HG02840 (cell line): Measurements from ENCODE around the gene AKT1.
"Not testable (repeated sequence)": the region's sequence is repeated elsewhere in the genome, so short reads cannot be mapped to it uniquely, and the experiment has no call there.

ENCODE experiments used
- ATAC-seq: cut with Tn5 transposase; IDR thresholded peaks from one replicate; pipeline ENCODE4 v1.9.1; 2021; ENCODE audit warnings: mild to moderate bottlenecking, moderate library complexity, moderate number of reproducible peaks; ENCODE audit not compliant: unreplicated experiment, low FRiP score

AKT1 gene

DNA sequence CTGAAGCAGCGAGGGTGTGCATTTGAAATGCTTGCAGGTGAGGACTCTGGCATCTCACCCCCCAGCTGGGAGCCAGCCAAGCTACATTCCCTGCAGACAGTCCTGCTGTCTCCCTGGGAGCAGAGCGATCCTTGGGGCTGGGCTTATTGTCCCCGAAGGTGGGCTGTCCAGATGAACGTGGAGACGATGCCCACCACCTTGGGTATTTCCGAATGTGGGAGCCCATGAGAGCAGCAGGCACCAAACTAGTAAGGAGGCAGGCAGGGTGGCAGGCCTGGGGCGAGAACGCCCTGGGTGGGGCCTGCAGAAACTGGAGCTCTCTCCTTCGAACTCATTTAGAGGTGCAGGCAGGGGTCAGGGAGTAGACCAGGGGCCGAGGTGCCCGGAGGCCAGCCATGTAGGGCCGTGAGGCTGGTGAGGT lies 23.8 kb upstream of the AKT1 start:
- no peak for ATAC-seq

DNA sequence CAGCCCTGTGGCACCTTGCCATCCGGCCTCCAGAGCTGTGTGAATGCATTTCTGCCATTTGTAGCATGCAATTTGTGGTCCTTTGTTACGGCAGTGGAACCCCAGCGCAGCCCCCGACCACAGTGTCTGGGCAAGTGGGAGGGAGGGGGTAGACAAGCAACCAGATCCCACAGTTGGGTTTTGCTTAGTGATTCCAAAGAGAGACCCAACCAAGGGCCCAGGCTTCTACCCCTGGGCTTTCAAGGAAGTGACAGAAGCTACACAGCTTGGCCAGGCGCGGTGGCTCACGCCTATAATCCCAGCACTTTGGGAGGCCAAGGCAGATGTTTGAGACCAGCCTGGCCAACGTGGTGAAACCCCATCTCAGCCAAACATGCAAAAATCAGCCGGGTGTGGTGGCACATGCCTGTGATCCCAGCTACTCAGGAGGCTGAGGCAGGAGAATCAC lies 23.2 kb upstream of the AKT1 start:
- no peak for ATAC-seq

DNA sequence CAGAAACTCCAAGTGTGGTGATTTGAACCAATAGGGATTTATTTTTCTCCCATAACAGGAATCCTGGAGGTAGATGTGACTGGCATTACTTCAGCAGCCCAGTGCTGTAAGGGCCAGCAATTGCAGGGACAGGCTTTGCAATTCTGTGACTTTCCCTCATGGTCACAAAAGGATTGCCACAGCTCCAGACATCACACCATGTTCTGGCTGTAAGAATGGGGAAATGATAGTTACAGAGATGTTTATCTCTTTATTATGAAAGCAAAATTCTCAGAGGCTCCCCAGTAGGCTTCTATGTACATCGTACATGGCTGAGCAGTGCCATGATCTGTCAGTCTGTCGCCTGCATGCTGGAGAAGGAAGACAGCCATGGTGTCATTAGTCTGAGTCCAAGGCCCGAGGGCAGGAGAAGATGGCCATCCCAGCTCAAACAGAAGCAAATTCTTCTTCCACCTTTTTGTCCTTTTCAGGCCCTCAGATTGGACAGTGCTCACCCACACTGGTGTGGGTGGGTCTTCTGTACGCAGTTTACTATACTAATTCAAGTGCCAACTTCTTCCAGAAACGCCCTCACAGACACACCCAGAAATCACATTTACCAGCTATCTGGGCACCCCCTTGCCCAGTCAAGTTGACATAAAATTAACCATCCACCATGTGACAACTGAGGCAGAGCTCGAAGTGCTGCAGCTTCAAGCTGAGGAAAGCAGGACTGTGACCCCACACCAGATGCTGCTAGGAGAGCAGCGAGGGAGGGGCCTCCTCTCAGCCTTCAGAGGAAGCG lies 22.6 kb upstream of the AKT1 start:
- no peak for ATAC-seq

DNA sequence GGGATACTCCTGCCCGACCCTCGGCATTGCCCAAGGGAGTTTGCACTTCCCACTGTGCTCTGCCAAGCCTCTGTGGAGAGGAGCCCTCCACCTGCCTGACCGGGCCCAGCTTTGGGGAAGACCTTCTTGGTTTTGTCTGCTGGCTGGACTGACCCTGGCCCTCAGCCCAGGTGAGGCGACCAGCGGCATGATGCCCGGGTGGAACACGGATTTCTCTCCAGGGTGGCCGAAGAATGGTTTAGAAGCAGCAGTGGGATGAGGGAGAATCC lies 21.0 kb upstream of the AKT1 start:
- ATAC-seq: no peak

DNA sequence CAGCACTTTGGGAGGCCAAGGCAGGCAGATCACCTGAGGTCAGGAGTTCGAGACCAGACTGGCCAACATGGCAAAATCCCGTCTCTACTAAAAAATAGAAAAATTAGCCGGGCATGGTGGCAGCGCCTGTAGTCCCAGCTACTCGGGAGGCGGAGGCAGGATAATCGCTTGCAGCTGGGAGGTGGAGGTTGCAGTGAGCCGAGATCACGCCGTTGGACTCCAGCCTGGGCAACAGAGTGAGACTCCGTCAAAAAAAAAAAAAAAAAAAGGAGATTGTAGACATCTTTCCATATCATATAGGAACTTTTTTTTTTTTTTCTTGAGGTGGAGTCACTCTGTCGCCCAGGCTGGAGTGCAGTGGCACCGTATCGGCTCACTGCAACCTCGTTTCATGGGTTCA lies 19.2 kb upstream of the AKT1 start:
- ATAC-seq: not testable (repeated sequence)

DNA sequence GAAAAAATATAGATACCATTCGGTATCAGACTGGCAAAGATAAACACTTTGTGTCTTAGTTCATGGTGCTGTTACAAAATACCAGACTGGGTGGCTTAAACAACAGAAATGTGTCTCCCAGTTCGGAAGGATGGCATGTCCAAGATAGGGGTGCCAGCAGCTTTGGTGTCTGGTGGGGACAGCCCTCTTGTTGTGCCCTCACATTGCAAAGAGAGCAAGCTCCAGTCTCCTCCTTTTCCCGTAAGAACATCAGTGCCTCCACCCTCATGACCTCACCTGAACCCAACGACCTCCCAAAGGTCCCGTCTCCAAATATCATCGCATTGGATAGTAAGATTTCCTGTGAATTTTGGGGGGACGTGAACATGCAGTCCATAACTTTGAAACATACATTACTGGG lies 17.7 kb upstream of the AKT1 start:
- ATAC-seq: no peak

DNA sequence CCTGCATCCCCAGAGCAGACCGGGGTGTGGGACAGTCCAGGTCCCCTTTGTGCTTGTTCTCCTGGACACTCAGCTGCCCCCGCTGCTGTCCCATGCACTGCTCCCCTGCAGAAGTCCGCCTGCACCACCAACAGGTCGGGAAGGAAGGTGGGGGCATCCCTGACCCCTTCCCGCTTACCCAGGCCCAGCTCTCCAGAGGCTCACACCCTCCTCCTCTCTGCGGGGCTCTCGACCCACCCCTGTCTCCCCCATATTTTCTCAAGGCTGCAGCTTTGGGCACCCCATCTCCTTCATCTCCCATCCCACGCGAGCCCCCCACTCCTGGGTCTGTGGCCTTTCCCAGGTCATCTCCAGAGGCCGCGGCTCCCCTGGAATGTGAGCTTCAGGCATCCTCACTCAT lies 14.8 kb upstream of the AKT1 start:
- no peak for ATAC-seq

DNA sequence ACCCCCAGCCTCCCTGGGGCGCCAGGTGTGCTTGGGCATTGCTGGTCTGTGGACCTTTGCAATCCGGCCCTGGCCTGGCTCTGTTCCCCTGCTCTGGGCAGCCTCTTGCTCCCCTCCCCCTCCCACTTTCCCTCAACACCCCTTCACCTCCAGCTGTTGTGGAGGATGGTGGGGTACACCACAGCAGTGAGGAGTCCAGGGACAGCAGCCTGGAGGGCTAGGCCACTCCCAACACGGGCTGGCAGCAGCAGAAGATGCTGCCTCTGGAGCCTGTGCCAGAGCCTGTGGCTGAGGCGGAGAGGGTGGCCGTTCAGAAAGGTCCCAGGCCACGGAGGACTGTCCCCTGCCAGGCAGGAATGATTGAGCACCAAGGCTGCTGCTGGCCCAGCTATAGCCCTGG lies 12.9 kb upstream of the AKT1 start:
- ATAC-seq: no peak

DNA sequence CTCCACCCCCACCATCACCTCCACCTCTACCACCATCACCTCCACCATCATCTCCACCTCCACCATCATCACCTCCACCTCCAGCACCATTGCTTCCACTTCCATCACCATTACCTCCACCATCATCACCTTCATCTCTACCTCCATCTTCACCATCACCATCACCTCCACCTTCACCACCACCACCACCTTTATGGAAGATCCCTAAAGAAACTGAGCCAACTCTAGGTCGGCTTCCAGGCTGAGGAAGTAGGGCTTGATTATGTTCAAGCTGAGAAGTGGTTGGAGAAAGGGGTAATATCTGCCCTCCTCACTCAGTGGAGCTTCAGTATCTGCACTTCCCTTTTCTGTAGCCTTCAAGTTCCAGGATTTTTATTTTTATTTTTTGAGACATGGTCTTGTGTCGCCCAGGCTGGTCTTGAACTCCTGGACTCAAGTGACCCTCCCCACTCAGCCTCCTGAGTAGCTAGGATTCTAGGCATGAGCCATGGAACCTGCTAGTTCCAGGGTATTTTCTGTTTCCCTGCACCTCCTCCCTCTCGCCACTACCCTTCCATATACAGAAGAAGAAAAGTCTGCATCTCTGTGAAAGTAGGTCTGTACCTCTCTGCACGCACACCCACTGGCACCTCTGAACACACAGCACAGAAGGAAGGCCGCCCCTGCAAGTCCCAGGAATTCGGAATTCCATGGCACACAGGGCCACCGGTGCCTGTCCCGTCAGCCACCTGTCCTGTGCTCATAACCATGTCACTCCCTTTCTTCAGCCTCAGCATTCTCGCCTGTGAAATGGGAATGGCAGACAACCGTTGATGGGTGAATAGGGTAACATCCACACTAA lies 11.3 kb upstream of the AKT1 start:
- ATAC-seq: no peak

DNA sequence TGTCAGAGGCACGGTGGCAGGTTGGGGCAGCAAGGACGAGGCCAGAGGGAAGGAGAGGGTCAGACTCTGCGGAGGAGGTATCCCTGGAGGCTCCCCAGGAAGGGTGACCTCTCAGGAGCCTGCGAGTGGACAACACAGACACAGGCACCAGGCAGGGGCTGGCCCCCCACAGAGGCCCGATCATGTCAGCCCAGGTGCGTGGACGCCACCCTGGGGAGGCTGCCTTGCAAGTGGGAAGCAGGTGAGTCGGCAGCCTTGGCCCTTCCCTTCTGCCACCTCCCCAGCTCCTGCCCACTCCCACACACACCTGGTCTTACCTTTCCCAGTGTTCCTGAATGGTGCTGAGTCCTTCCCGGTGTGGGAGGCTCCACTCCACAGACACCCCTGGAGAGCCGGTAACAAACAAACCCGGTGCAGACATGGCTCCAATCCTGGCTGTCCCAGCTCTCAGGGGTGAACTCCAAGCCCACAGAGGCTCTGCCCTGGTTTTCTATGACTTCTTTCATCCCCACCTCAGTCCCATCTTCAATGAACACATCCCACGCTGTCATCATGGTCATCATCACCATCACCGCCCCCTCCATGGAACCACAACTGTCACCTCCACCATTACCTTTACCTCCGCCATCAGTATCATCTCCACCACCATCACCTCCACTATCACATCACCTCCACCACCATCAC lies 10.5 kb upstream of the AKT1 start:
- ATAC-seq: no peak

DNA sequence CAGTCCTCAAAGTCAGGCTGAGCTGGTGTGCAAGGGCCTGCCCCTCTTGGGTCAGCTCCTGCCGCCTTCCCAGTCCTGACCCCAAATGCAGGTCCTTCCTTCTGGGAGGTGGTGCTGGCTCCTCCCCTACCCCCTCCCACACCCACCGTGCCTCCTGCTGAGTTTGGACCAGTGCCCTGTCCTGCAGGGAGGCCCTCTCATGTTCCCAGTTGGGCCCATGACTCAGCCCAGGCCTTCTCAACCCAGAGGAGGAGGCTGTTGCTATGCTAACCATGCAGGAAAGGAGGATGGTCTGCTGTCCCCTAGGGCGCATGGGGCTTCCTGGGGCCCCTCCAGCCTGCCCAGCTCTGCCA lies 9.8 kb upstream of the AKT1 start:
- no peak for ATAC-seq

DNA sequence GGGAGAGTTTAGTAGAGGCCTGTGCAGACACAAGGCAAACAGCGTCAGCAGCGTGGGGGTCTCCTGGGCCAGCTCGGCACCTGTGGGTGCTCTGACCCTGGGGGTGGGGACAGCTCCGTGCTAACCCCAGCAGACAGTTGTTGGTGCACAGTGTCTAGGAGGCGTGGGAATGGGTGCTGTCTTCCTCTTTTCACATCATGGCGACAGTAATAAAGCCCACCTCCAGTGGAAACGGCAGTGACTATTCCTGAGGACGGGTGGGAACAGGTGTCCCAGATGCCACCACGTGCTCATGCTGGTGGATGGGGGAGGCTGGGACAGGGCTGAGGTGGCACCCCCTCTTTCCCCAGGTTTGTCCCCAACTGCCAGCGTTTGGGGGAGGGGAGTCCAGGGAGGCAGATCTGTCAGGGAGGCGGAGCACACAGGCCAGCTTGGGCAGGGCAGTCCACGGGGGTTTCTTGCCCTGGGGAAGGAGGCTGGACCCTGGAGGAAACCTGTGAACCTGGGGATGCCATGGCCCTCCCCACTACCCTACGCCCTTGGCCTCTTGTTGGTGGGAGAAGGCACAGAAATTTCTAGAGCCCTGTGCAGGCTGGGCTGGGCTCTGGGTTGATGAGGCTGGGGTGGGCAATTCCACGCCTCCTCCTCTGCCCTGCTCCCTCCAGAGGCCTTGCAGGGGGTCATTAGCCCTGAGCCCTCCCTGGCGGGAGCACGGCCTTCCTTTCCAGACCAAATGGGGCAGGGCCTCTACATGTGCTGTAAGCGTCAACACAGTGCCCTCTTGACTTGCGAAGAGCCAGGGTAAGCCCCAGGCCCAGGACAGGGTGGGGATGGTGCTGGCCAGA lies 9.2 kb upstream of the AKT1 start:
- ATAC-seq: no peak

DNA sequence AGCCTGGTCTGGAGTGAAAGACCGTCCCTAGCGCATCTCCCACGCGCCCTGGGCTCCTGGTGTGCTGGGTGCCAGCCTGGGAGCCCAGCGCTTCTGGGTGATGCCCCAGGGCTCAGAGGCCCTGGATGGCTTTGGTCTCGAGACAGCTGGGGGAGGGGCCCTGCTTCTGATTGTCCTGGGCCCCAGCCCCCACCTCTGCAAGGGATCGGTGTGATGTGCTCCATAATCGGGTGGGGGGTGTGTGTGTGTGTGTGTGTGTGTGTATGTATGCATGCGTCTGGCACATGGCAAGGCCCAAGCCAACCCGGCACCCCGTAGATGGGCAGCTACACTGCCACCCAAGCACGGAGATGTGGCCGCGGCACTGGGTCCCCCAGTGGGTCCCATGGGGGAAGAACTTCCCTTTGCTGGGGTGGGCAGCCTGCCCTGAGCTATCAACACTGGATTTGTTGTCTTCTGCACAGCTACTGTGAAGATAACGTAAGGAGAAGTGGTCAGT lies 8.4 kb upstream of the AKT1 start:
- ATAC-seq: no peak

DNA sequence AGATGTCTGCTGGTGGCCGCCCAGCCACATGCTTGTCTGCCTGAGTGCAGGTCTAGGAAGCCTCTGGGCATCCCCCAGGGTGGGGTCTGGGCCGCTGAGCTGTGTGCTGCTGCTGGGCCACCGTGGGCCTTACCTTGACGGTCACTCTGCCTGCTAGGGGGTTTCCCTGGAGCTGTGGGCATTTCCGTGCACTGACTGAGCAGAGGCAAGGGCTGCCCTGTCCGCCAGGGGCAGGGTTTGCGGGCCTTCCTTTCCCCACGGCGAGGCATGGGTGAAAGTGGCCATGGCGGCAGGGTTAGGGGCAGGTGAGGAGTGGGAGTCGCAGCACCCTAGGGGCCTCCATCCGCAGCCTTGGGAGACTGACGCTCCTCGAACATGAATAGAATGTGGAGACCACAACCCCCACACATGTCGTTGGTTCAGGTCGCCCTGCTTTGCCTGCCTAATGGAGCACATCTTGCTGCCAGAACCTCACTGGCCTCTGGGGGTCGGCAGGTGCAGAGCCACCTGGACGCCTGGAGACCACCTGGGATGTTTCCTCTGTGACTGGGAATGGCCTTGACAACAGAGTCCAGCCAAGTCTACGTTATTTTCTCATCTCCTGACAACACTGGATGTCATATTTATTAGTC lies 7.8 kb upstream of the AKT1 start:
- ATAC-seq: no peak

DNA sequence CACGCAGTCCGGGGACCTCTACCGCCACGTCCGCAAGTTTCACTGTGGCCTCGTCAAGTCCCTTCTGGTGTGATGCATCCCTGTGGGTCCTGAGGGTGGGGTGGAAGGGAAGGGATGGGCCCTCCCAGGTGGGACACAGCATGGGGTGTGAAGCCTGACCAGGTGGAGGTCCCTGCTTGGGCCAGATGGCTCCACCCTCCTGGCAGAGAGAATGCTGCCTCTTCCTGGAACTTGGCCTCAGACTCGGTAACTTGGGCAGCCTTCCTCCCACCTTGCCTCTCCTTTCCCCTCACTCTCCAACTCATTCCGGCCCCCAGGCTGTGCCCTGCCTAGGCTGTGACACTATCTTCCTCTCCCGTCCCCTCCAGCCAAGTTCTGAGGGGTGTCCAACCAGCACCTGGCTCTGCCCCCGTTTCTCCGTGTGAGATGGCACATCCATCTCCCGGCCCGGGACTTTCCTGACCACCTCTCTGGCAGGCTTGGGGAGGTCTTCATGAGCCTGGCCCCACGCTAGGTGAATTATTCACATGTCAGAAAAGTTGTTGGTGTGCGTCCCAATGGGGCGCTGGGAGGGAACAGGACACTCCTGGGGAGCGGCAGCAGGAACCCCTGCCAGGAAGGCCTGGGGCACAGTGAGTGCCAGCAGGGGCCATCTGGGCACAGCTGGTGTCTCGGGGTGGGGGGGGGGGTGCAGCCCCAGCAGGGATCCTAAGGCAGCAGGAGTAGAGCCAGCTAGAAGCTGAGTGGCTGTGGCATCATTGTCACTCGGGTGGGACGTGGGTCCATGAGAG lies 7.0 kb upstream of the AKT1 start:
- no peak for ATAC-seq

DNA sequence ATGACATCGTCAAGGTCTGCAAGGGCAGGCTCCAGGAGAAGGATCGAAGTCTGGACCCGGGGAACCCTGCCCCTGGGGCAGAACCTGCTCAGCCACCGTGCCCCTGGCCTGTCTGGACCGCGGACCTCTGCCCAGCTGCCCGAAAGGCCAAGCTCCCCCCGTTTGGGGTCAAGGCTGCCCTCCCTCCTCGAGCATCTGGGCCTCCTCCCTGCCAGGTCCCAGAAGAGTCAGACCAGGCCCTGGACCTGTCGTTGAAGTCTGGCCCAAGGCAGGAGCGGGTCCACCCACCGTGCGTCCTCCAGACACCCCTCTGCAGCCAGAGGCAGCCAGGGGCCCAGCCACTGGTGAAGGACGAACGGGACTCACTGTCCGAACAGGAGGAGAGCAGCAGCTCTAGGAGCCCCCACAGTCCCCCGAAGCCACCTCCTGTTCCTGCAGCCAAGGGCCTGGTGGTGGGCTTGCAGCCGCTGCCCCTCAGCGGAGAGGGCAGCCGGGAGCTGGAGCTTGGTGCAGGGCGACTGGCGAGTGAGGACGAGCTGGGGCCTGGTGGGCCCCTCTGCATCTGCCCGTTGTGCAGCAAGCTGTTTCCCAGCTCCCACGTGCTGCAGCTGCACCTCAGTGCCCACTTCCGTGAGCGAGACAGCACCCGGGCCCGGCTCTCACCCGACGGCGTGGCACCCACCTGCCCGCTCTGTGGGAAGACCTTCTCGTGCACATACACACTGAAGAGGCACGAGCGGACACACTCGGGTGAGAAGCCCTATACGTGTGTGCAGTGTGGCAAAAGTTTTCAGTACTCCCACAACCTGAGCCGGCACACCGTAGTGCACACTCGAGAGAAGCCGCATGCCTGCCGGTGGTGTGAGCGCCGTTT lies 6.2 kb upstream of the AKT1 start:
- ATAC-seq: no peak

DNA sequence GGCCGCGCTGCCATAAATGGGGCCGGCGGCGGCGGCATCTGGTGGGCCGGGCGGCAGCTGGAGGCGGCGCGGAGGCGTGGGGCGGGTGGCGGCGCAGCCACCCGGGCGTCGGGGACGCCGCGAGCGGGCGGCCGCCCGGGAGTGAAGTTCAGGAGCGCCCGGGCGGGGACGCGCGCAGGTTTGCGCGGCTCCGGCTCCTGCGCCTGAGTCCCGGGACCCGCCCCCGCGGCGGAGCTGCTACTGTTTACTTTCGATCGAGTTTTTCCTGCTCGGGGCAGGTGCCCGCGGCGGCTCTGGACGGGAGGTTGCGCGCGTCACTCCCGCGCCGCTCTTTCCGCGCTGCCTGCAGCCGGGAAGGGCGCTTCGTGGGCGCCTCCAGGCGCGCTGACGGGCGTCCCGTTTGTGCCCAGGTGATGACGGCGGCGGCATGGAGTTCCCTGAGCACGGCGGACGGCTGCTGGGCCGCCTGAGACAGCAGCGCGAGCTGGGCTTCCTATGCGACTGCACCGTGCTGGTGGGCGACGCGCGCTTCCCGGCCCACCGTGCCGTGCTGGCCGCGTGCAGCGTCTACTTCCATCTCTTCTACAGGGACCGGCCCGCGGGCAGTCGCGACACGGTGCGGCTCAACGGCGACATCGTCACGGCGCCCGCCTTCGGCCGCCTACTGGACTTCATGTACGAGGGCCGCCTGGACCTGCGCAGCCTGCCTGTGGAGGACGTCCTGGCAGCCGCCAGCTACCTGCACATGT lies 5.4 kb upstream of the AKT1 start, which contains the start of gene ZBTB42:
TSS of gene ZBTB42 (plus strand) at position 331 of the 749 bp plus-strand sequence. CDS start at position 428, 97 bp downstream.
- no peak for ATAC-seq
